OCI-M1 (cell line): ENCODE measurements around the gene TRPM2.

Experiments
- DNase-seq: peaks from one replicate; lab custom pipeline; 2025; lab: John Stamatoyannopoulos, UW

The TRPM2 gene

GRCh38 chr21:44353191-44353970 is at the start of gene TRPM2:
TSS of gene TRPM2 (plus strand) at chr21:44353621. CDS start at chr21:44353701, 80 bp downstream.
- peak; percentile 56 for DNase-seq

- no peak for DNase-seq
These were observed 49.3 kb upstream of the TRPM2 start for GRCh38 chr21:44304011-44304616.

- DNase-seq = peak; percentile 52
These were observed 48.5 kb upstream of the TRPM2 start for GRCh38 chr21:44304877-44305293.

GRCh38 chr21:44305691-44306090 is 47.7 kb upstream of the TRPM2 start:
- DNase-seq = no peak

- DNase-seq = no peak
These were observed 46.3 kb upstream of the TRPM2 start for GRCh38 chr21:44306936-44307704.

- DNase-seq = no peak
These were observed 42.6 kb upstream of the TRPM2 start for GRCh38 chr21:44310628-44311507.

- DNase-seq = no peak
These were observed 41.3 kb upstream of the TRPM2 start for GRCh38 chr21:44312089-44312488.

- DNase-seq = no peak
These were observed 40.7 kb upstream of the TRPM2 start for GRCh38 chr21:44312716-44313115.

GRCh38 chr21:44313451-44313850 is 40.0 kb upstream of the TRPM2 start:
- DNase-seq = no peak

GRCh38 chr21:44314128-44314527 is 39.3 kb upstream of the TRPM2 start:
- DNase-seq = no peak

- no peak for DNase-seq
These were observed 38.9 kb upstream of the TRPM2 start for GRCh38 chr21:44314561-44314960.

- no peak for DNase-seq
These were observed 37.7 kb upstream of the TRPM2 start for GRCh38 chr21:44315691-44316203.

- no peak for DNase-seq
These were observed 37.0 kb upstream of the TRPM2 start for GRCh38 chr21:44316277-44316900.

GRCh38 chr21:44317241-44317782 is 36.1 kb upstream of the TRPM2 start:
- no peak for DNase-seq

- DNase-seq = no peak
These were observed 35.5 kb upstream of the TRPM2 start for GRCh38 chr21:44317871-44318270.

GRCh38 chr21:44318489-44319285 is 34.7 kb upstream of the TRPM2 start:
- DNase-seq = no peak

GRCh38 chr21:44319407-44320065 is 33.9 kb upstream of the TRPM2 start:
- DNase-seq = no peak

GRCh38 chr21:44320847-44321246 is 32.6 kb upstream of the TRPM2 start:
- DNase-seq = no peak

GRCh38 chr21:44321846-44322450 is 31.5 kb upstream of the TRPM2 start:
- no peak for DNase-seq
